ENCODE measurements around the gene CCDC92.
A peak's percentile ranks its signal among the peaks of the same experiment; 100 is the strongest.
"Not testable (repeated sequence)": the region's sequence is repeated elsewhere in the genome, so short reads cannot be mapped to it uniquely, and the experiment has no call there.

CCDC92 gene

GRCh38 chr12:123934016-123934620, 38.5 kb downstream of the CCDC92 start:
- DNase-seq: no peak

GRCh38 chr12:123933214-123933613, 39.4 kb downstream of the CCDC92 start:
- no peak for DNase-seq

DNA sequence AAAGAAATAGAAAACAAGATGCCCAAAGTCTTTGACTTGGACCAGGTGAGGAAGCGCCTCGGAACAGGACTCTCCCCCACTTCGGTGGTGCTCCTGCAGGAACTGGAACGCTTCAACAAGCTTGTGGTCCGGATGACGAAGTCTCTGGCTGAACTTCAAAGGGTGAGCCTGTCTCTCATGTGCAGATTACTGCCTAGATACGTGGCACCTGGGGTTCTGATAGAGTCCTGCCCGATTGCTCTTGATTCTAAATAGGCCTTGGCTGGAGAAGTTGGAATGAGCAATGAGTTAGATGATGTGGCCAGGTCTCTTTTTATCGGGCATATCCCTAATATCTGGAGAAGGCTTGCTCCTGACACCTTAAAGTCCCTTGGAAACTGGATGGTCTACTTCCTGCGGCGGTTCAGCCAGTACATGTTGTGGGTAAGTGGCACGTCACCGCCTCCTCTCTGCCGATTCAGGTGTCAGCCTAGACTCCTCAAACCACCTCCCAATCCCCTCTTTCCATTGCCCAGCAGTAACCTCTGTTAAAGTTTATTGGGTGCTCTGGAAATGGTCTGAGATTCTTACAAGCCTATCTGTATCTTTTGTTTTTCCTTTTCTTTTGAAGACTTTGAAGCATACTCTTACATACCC, 40.8 kb downstream of the CCDC92 start:
- DNase-seq: no peak

DNA sequence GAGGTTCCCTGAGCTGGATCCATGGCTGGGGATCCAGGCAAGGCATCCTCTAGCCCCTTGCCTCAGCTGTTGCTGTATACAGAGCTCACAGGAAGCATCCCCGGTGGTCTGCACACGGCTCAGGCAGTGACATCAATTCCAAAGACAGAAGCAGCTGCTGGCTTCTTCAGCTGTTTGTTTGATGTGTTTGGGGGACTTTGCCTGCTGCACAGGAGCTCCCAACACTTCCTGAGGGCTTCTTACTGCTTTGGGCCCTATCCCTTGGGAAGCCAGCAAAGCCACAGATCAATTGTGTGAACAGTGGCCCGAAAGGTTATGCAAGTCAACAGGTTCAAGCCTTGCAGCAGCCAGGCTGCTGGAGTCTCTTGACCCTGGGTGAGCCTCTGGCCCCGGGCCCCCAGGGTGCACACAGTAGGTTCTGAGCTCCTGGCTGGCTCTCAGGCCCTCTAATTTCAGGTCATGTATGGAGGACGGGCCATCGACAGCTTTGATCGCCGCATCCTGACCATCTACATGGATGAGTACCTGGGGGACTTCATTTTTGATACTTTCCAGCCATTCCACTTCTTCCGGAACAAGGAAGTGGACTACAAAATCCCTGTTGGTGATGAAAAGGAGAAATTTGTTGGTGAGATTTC, 42.6 kb downstream of the CCDC92 start:
- no peak for DNase-seq

DNA sequence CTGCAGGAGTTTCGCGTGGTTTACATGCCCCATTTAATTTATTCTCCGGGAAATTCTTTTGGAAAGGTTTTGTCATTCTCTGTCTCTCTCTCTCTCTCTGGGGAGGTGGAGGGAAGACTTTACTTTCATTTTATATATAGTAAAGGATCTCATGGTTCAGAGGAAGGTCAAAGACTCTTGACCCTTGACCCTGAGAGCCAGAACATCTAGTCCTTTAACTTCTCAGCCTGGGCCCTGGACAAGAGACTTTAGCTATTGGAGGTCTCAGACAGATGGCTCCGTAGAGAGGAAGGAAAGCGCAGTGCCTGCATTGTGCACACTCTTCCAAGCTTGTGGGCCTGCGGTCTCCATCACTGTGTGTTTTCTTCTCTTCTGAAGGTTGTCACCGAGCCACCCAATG, 43.7 kb downstream of the CCDC92 start:
- no peak for DNase-seq

DNA sequence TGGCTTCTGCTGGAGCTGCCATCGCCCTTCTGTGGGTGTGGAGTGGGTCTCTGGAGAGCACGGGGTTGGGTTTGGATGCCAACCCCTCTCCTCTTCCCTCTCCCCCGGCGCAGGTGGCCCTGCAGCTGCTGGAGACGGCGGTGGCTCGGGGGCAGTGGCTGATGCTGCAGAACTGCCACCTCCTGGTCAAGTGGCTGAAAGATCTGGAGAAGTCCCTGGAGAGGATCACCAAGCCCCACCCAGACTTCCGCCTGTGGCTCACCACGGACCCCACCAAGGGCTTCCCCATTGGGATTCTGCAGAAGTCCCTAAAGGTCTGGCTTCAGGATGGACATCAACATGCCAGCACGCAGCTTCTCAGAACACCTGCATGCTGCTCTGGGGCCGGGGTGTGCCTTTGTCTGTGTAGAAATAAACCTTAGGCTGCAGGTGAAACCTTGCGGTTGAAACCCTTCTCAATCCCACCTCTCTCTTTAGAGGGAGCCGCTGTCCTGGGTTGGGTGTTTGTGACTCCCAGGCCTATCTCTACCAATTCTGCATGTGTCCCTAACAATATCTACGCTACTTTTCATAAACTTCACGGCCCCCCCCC, 44.3 kb downstream of the CCDC92 start:
- peak; percentile 60 for DNase-seq

- DNase-seq: no peak
These were observed 48.1 kb downstream of the CCDC92 start for GRCh38 chr12:123924539-123924938.

- DNase-seq: no peak
These were observed 48.7 kb downstream of the CCDC92 start for GRCh38 chr12:123923927-123924326.

- DNase-seq: no peak
These were observed 49.6 kb downstream of the CCDC92 start for GRCh38 chr12:123923038-123923437.

GRCh38 chr12:123919980-123920360, 52.7 kb downstream of the CCDC92 start:
- no peak for DNase-seq

DNA sequence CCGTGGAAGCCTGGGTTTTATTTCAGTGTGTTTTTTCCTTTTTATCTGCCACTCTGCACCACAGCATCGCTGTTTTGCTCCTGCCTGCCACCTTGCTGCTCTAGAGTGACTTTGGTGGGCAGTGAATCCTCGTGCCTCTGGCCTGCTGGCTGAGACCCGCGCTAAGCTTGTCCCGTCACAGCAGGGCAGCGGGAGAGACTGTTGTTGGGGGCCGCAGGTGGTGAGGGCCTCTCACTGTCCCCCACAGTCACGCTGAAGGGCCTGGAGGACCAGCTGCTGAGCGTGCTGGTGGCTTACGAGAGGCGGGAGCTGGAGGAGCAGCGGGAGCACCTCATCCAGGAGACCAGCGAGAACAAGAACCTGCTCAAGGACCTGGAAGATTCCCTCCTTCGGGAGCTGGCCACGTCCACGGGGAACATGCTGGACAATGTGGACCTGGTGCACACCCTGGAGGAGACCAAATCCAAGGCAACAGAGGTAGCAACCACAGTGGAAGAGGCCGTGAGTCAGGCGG, 55.2 kb downstream of the CCDC92 start:
- no peak for DNase-seq

DNA sequence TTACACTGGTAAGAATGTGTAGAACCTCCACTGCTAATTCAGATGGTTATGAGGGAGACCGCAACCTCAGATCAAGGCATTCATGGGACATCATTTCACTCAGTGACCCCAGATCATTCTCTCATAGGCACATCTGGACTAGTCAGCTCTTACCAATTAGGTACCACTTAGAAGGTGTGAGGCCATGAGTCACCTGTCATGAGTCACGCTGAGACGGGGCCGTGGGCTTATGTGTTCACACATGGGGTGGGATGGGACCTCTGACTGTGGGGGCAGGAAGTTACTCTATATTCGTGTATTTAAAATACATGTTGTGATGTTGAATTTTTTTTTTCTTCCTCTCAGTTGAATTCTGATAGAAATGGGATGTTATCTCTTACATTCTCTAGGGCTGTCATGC, 55.9 kb downstream of the CCDC92 start:
- no peak for DNase-seq

DNA sequence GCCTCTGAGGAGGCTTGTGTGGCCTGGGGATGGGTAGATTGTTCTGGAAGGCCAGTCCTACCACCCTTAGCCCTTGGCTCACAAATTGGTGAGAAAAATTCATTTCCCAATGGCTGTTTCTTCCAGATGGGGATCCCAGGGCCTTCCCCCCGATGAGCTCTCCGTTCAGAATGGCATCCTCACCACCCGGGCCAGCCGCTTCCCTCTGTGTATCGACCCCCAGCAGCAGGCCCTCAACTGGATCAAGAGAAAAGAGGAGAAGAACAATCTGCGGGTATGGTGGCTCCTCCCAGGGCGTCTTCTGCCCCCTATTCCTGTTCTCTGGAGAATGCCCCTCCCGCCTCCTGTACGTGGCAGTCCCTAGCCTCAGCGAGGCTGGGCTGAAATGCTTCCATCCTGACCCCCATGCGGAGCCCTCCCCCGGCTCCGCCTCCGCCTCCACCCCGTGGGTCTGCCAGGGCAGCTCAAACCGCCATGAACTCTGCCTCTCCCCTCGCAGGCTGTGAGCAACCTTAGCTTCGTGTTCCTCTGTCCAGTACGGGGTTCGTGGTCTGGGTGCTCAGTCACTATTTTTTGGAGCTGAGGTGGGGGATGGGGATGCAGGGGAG, 57.8 kb downstream of the CCDC92 start:
- no peak for DNase-seq

DNA sequence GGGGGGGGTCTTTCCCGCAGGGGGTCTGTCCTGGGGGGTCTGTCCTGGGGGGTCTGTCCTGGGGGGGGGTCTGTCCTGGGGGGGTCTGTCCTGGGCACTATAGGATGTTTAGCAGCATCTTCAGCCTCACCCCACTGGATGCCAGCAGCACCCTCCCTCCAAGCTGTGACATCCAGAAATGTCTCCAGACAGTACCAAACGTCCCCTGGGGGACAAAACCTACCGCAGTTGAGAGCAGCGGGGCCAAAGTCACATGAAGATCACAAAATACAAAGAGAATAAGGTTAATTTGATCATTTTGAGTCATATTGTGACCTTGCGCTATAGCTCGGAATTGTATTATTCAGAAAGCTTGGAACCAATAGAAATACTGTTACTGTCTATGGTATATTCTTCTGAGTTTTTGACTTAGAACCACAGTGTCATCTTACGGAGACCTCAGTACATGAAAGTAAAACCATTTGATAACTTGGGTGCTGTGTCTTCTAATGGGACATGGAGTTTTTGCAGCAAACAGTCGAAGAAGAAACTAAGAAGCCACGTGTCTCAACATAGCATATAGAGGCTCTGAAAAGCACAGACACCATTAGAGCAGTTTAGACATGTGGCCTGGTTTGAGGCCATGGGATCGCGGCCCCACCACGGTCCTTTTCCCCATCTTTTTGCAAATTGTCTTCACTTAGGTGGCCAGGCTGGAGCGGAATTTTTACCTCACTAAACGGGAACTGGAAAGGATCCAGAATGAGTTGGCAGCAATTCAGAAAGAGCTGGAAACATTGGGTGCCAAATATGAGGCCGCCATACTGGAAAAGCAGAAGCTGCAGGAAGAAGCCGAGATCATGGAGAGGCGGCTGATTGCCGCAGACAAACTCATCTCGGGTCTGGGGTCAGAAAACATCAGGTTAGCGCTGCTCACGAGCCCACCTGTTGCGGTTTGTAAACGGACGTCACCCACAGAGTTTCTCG, 59.9 kb downstream of the CCDC92 start:
- no peak for DNase-seq

DNA sequence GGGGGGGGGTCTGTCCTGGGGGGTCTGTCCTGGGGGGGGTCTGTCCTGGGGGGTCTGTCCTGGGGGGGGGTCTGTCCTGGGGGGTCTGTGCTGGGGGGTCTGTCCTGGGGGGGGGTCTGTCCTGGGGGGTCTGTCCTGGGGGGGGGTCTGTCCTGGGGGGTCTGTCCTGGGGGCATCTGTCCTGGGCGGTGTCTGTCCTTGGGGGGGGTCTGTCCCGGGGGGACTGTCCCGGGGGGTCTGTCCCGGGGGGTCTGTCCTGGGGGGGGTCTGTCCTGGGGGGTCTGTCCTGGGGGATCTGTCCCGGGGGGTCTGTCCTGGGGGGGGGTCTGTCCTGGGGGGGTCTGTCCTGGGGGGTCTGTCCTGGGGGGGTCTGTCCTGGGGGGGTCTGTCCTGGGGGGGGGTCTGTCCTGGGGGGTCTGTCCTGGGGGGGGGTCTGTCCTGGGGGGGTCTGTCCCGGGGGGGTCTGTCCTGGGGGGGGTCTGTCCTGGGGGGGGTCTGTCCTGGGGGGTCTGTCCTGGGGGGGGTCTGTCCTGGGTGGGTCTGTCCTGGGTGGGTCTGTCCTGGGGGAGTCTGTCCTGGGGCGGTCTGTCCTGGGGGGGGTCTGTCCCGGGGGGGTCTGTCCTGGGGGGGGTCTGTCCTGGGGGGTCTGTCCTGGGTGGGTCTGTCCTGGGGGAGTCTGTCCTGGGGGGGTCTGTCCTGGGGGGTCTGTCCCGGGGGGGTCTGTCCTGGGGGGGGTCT, 60.8 kb downstream of the CCDC92 start:
- DNase-seq: not testable (repeated sequence)

DNA sequence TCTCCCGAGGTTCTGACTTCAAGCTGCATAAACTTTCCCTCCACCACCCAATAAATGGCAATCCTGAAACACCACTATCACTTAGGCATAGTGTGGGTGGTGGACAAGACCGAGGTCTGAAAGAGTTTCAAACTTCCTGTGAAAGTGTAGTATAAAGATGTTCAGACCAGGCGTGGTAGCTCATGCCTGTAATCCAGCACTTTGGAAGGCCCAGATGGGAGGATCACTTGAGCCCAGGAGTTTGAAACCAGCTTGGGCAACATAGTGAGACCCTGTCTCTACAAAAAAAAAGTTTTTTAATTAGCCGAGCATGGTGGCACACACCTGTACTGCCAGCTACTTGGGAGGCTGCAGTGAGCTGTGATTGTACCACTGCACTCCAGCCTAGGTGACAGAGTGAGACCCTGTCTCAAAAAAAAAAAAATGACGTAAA, 61.9 kb downstream of the CCDC92 start:
- DNase-seq: no peak

- DNase-seq: no peak
These were observed 62.6 kb downstream of the CCDC92 start for GRCh38 chr12:123910057-123910456.

GRCh38 chr12:123908884-123909725, 63.5 kb downstream of the CCDC92 start:
- DNase-seq: no peak

- no peak for DNase-seq
These were observed 64.7 kb downstream of the CCDC92 start for GRCh38 chr12:123907726-123908476.

Data from RPMI8226 (cell line).